GM21717 (cell line): Measurements from ENCODE around the gene LAMA4.

ENCODE experiments used
- ATAC-seq: cut with Tn5 transposase; IDR thresholded peaks from one replicate; pipeline ENCODE4 v1.9.1; 2021; ENCODE audit warnings: mild to moderate bottlenecking, moderate library complexity; ENCODE audit not compliant: unreplicated experiment

Gene LAMA4

GRCh38 chr6:112155886-112156285, 98.5 kb downstream of the LAMA4 start:
- no peak for ATAC-seq

- no peak for ATAC-seq
Observed at GRCh38 chr6:112154711-112155110, 99.7 kb downstream of the LAMA4 start.

- no peak for ATAC-seq
Observed at GRCh38 chr6:112153926-112154607, 100.3 kb downstream of the LAMA4 start.

- ATAC-seq: no peak
Observed at GRCh38 chr6:112150363-112150762, 104.0 kb downstream of the LAMA4 start.

GRCh38 chr6:112149719-112150263, 104.6 kb downstream of the LAMA4 start:
- no peak for ATAC-seq

GRCh38 chr6:112149236-112149635, 105.1 kb downstream of the LAMA4 start:
- no peak for ATAC-seq

- ATAC-seq: no peak
Observed at GRCh38 chr6:112148103-112148502, 106.3 kb downstream of the LAMA4 start.

- no peak for ATAC-seq
Observed at GRCh38 chr6:112145080-112145573, 109.2 kb downstream of the LAMA4 start.

GRCh38 chr6:112144145-112144926, 110.0 kb downstream of the LAMA4 start:
- ATAC-seq: no peak

GRCh38 chr6:112141707-112142106, 112.7 kb downstream of the LAMA4 start:
- no peak for ATAC-seq

- ATAC-seq: no peak
Observed at GRCh38 chr6:112139052-112139451, 115.3 kb downstream of the LAMA4 start.

GRCh38 chr6:112130878-112131277, 123.5 kb downstream of the LAMA4 start:
- ATAC-seq: no peak

GRCh38 chr6:112128208-112128607, 126.2 kb downstream of the LAMA4 start:
- no peak for ATAC-seq

- no peak for ATAC-seq
Observed at GRCh38 chr6:112123982-112124381, 130.4 kb downstream of the LAMA4 start.

GRCh38 chr6:112122756-112123155, 131.6 kb downstream of the LAMA4 start:
- ATAC-seq: no peak

GRCh38 chr6:112118034-112118433, 136.3 kb downstream of the LAMA4 start:
- no peak for ATAC-seq

- ATAC-seq: no peak
Observed at GRCh38 chr6:112117554-112117953, 136.8 kb downstream of the LAMA4 start.

GRCh38 chr6:112116221-112116620, 138.1 kb downstream of the LAMA4 start:
- no peak for ATAC-seq

- no peak for ATAC-seq
Observed at GRCh38 chr6:112114577-112115223, 139.7 kb downstream of the LAMA4 start.

GRCh38 chr6:112113918-112114317, 140.4 kb downstream of the LAMA4 start:
- no peak for ATAC-seq

- ATAC-seq: no peak
Observed at GRCh38 chr6:112113431-112113830, 140.9 kb downstream of the LAMA4 start.
